Measurements from ENCODE around the gene TIGD4. TPM values are rescaled to one million over a fixed set of nuclear protein-coding genes. Genes with fewer than 3 reads are reported as not detected.

The TIGD4 gene
- total and polyA plus RNA-seq, 2 of the 13 experiments (the other 11 are each of a cell fraction or from before 2014, with no cell fraction given) = 0.15 to 0.62 TPM

DNA sequence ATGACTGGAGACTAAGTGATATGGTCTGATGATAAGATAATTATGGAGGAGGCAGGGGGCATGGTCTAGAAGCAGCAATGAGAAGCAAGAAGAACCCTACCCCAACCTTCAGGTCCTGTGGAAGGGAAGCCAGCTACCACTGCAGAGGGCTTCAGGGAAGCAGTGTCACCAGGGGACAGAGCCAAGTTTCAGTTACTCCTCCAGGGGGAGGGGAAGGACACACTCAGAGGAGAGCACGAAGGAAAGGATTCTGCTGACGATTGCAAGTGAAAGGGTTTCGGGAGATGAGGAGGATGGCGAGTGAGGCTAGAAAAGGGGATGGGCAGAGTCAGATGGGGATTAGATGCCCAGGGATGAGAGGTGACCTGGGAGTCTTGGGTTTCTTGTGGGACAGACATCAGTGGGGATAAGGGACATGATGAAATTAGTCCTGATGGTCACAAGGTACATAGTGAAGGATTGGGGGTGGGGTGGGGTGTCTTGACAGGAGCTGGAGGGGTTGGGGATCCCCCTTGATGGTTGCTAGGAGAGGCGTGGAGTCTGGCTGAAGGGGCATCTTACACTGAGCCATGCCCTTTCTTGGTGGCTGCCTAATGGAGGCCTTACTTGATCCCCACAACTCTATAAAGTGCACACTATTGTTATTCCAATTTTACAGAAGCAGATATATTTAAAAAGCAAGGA is 45.4 kb downstream of the TIGD4 start:
- DNase-seq (ENCODE audit: low spot score) = no peak
- peaks cover 0 to 9% of the 10 kb centered on the region in 2 experiments; a peak in 1 of 5 replicates for H3K27me3 ChIP-seq (ENCODE audit: control insufficient read depth in 1 of 2, insufficient read depth in 2 of 2, low read length in 2 of 2)
- POLR2A ChIA-PET = no interaction called here
- H4K20me1 ChIP-seq (ENCODE audit: insufficient read depth, low read length) = no peaks in the 10 kb centered on the region
- H2AFZ ChIP-seq (ENCODE audit: low read length) = no peak overlapping the region
- TF ChIP-seq BCL6 (CRISPR knock-in tag; IDR thresholded peaks at IDR 0.05) = no peak
- no peak for TF ChIP-seq NFYB (CRISPR knock-in tag; IDR thresholded peaks at IDR 0.05)
- TF ChIP-seq, protein P1, sequence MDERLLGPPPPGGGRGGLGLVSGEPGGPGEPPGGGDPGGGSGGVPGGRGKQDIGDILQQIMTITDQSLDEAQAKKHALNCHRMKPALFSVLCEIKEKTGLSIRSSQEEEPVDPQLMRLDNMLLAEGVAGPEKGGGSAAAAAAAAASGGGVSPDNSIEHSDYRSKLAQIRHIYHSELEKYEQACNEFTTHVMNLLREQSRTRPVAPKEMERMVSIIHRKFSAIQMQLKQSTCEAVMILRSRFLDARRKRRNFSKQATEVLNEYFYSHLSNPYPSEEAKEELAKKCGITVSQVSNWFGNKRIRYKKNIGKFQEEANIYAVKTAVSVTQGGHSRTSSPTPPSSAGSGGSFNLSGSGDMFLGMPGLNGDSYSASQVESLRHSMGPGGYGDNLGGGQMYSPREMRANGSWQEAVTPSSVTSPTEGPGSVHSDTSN (CRISPR knock-in tag; IDR thresholded peaks at IDR 0.05) = no peak
- TF ChIP-seq, protein P2, sequence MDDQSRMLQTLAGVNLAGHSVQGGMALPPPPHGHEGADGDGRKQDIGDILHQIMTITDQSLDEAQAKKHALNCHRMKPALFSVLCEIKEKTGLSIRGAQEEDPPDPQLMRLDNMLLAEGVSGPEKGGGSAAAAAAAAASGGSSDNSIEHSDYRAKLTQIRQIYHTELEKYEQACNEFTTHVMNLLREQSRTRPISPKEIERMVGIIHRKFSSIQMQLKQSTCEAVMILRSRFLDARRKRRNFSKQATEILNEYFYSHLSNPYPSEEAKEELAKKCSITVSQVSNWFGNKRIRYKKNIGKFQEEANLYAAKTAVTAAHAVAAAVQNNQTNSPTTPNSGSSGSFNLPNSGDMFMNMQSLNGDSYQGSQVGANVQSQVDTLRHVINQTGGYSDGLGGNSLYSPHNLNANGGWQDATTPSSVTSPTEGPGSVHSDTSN (CRISPR knock-in tag; IDR thresholded peaks at IDR 0.05; ENCODE audit: borderline replicate concordance) = no peak
- no peak for TF ChIP-seq ZNF567 (CRISPR knock-in tag; IDR thresholded peaks at IDR 0.05; ENCODE audit: borderline replicate concordance)
- TF ChIP-seq NR2F1 (CRISPR knock-in tag; IDR thresholded peaks at IDR 0.05) = no peak
- no peak for TF ChIP-seq SNRNP70 (IDR thresholded peaks at IDR 0.05; ENCODE audit: low read depth, low read length)
- TF ChIP-seq, protein P3, sequence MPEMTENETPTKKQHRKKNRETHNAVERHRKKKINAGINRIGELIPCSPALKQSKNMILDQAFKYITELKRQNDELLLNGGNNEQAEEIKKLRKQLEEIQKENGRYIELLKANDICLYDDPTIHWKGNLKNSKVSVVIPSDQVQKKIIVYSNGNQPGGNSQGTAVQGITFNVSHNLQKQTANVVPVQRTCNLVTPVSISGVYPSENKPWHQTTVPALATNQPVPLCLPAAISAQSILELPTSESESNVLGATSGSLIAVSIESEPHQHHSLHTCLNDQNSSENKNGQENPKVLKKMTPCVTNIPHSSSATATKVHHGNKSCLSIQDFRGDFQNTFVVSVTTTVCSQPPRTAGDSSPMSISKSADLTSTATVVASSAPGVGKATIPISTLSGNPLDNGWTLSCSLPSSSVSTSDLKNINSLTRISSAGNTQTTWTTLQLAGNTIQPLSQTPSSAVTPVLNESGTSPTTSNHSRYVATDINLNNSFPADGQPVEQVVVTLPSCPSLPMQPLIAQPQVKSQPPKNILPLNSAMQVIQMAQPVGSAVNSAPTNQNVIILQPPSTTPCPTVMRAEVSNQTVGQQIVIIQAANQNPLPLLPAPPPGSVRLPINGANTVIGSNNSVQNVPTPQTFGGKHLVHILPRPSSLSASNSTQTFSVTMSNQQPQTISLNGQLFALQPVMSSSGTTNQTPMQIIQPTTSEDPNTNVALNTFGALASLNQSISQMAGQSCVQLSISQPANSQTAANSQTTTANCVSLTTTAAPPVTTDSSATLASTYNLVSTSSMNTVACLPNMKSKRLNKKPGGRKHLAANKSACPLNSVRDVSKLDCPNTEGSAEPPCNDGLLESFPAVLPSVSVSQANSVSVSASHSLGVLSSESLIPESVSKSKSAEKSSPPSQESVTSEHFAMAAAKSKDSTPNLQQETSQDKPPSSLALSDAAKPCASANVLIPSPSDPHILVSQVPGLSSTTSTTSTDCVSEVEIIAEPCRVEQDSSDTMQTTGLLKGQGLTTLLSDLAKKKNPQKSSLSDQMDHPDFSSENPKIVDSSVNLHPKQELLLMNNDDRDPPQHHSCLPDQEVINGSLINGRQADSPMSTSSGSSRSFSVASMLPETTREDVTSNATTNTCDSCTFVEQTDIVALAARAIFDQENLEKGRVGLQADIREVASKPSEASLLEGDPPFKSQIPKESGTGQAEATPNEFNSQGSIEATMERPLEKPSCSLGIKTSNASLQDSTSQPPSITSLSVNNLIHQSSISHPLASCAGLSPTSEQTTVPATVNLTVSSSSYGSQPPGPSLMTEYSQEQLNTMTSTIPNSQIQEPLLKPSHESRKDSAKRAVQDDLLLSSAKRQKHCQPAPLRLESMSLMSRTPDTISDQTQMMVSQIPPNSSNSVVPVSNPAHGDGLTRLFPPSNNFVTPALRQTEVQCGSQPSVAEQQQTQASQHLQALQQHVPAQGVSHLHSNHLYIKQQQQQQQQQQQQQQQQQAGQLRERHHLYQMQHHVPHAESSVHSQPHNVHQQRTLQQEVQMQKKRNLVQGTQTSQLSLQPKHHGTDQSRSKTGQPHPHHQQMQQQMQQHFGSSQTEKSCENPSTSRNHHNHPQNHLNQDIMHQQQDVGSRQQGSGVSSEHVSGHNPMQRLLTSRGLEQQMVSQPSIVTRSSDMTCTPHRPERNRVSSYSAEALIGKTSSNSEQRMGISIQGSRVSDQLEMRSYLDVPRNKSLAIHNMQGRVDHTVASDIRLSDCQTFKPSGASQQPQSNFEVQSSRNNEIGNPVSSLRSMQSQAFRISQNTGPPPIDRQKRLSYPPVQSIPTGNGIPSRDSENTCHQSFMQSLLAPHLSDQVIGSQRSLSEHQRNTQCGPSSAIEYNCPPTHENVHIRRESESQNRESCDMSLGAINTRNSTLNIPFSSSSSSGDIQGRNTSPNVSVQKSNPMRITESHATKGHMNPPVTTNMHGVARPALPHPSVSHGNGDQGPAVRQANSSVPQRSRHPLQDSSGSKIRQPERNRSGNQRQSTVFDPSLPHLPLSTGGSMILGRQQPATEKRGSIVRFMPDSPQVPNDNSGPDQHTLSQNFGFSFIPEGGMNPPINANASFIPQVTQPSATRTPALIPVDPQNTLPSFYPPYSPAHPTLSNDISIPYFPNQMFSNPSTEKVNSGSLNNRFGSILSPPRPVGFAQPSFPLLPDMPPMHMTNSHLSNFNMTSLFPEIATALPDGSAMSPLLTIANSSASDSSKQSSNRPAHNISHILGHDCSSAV (CRISPR knock-in tag; IDR thresholded peaks at IDR 0.05; ENCODE audit: borderline replicate concordance) = no peak
- TF ChIP-seq AGO1 (IDR thresholded peaks at IDR 0.05; ENCODE audit: low read depth, low read length, poor library complexity, severe bottlenecking) = no peak
- no peak for TF ChIP-seq FOXK1 (CRISPR knock-in tag; IDR thresholded peaks at IDR 0.05; ENCODE audit: borderline replicate concordance, low read depth)
- ATAC-seq = no peak
- FAIRE-seq = no peak
- no peaks in the 10 kb centered on the region for H3K79me2 ChIP-seq (ENCODE audit: insufficient read depth, low read length)
- no peak overlapping the region for H3K9ac ChIP-seq (ENCODE audit: insufficient read depth, low read depth, low read length)
- H3K4me1 ChIP-seq (ENCODE audit: insufficient read depth, low read length) = no peaks in the 10 kb centered on the region
- no peak overlapping the region for H3K4me3 ChIP-seq (replicated peaks in 1 of 3; ENCODE audit: insufficient read depth in 1 of 3, low read depth in 2 of 3, low read length in 3 of 3)
- CTCF ChIA-PET (ENCODE audit: low intra/inter-chr PET ratio, low total read pairs) = no interaction called here
- no peaks in the 10 kb centered on the region for H3K9me3 ChIP-seq (ENCODE audit: low read length)
- intact Hi-C loops (cut with micrococcal nuclease; ENCODE audit: unreplicated experiment) = loop anchor here (2.0 kb wide), 2 partner anchors 93 to 233 kb away; no protein-coding TSS in a partner anchor
- 48% methylated on average over 5 of the region's 5 CpGs for WGBS (ENCODE audit: low lambda C conversion rate)
- in situ Hi-C loops (cut with HindIII; ENCODE audit: extremely low pct_ligation_motif_present, low pct_unique_long_range_greater_than_20kb) = no loop called here
- H3K27ac ChIP-seq (ENCODE audit: extremely low read length, insufficient read depth, low read length) = no peak overlapping the region
- no peaks in the 10 kb centered on the region for H3K36me3 ChIP-seq (replicated peaks in 1 of 2; ENCODE audit: control insufficient read depth in 1 of 2, insufficient read depth in 2 of 2, low read length in 2 of 2)
- H3K4me2 ChIP-seq (ENCODE audit: low read depth, low read length) = no peak overlapping the region
- BruUV-seq (replicated peaks) = no TSS peak
